PFSK-1 (cell line): ENCODE data around the gene COA7.

ENCODE experiments used
- FOXP2 ChIP-seq: optimal IDR thresholded peaks from 2 replicates; pipeline ENCODE3; 2011; ENCODE audit warnings: borderline replicate concordance, control low read depth, inconsistent platforms; ENCODE audit not compliant: insufficient read depth; ENCODE audit errors: extremely low read length, extremely low read depth
- POLR2AphosphoS5 ChIP-seq: IDR thresholded peaks from 2 replicates; pipeline ENCODE4 v1.6.1; 2012; ENCODE audit warnings: low read depth, mild to moderate bottlenecking, control low read depth, low read length, moderate library complexity
- REST ChIP-seq, 2 experiments: IDR thresholded peaks; 2 replicates each; pipeline versions ENCODE4 v1.6.1 to v1.8.0; 2011 to 2012; ENCODE audit warnings: low read depth in 2 of 2, low read length in 2 of 2, control low read depth in 1 of 2, inconsistent platforms in 1 of 2, mild to moderate bottlenecking in 1 of 2, moderate library complexity in 1 of 2; ENCODE audit not compliant: insufficient read depth in 1 of 2
- SIN3A ChIP-seq: IDR thresholded peaks from 2 replicates; pipeline ENCODE4 v1.6.1; 2012; ENCODE audit warnings: mild to moderate bottlenecking, low read length, moderate library complexity, borderline replicate concordance; ENCODE audit not compliant: insufficient read depth
- TAF1 ChIP-seq: IDR thresholded peaks from 2 replicates; pipeline ENCODE4 v1.6.1; 2012; ENCODE audit warnings: low read length, control low read depth, borderline replicate concordance; ENCODE audit not compliant: insufficient read depth

- TF ChIP-seq SIN3A, result no peak
- no peak for TF ChIP-seq POLR2AphosphoS5
- no peak for TF ChIP-seq REST (IDR thresholded peaks at IDR 0.05; ENCODE audit: insufficient read depth in 1 of 2, low read depth in 2 of 2, low read length in 2 of 2)
- TF ChIP-seq TAF1, result no peak
- no peak for TF ChIP-seq FOXP2
These were observed 20.9 kb downstream of the COA7 start for GRCh38 chr1:52677076-52677806.
